Measurements from ENCODE around the gene AMY1C.
"Not testable (repeated sequence)": the region's sequence is repeated elsewhere in the genome, so short reads cannot be mapped to it uniquely, and the experiment has no call there.

- TF ChIP-seq EZH2phosphoT487 (IDR thresholded peaks at IDR 0.05; ENCODE audit: low read depth); CTCF (IDR thresholded peaks at IDR 0.05; ENCODE audit: low read depth, low read length): not testable (repeated sequence)
These were observed 5.2 kb upstream of the AMY1C start for GRCh38 chr1:103744449-103744848.

Data from OCI-LY3 (cell line).